ENCODE results near the gene KLHL3.

Gene KLHL3

DNA sequence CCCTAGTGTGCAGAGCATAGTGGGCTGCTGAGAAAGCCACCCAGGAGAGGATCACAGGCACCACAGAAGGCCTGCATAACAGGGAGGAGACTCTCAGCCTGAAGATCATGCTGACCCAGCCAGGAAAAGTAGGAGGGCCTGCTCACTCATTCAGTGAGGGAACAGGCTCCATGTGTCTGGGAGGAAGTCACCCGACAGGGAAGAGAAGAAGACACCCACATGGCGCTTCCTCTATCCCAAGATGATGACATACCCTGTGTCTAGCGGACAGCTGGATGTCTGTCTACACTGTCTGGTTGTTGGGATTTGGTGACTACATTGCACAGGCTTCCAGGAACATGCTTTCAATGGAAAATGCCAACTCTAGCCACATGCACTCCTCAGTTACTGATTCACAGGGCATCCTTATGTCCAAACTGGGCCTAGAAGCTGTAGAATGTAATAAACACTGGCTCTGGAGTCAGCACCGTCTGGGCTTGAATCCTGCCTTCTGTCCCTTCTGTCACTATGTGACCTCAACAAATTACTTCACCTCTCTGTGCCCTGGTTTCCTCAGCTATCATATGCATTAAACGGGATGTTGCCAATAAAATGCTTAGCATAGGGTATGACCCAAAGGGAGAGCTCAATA is 47.6 kb downstream of the KLHL3 start:
- ATAC-seq (ENCODE audit: low read depth) (no peak), DNase-seq (ENCODE audit: low spot score) (no peak)
- no peaks in the 10 kb centered on the region for H3K4me1 ChIP-seq (ENCODE audit: insufficient read depth, poor library complexity, severe bottlenecking)
- H3K27me3 ChIP-seq (ENCODE audit: insufficient read depth, poor library complexity, severe bottlenecking): no peaks in the 10 kb centered on the region
- H3K9me3 ChIP-seq (ENCODE audit: severe bottlenecking): no peaks in the 10 kb centered on the region
- no peaks in the 10 kb centered on the region for H3K36me3 ChIP-seq (ENCODE audit: low read depth)
- no peak overlapping the region for H3K27ac ChIP-seq (ENCODE audit: poor library complexity, severe bottlenecking)
- no peak overlapping the region for H3K4me3 ChIP-seq (ENCODE audit: severe bottlenecking)
- TF ChIP-seq, protein P1, sequence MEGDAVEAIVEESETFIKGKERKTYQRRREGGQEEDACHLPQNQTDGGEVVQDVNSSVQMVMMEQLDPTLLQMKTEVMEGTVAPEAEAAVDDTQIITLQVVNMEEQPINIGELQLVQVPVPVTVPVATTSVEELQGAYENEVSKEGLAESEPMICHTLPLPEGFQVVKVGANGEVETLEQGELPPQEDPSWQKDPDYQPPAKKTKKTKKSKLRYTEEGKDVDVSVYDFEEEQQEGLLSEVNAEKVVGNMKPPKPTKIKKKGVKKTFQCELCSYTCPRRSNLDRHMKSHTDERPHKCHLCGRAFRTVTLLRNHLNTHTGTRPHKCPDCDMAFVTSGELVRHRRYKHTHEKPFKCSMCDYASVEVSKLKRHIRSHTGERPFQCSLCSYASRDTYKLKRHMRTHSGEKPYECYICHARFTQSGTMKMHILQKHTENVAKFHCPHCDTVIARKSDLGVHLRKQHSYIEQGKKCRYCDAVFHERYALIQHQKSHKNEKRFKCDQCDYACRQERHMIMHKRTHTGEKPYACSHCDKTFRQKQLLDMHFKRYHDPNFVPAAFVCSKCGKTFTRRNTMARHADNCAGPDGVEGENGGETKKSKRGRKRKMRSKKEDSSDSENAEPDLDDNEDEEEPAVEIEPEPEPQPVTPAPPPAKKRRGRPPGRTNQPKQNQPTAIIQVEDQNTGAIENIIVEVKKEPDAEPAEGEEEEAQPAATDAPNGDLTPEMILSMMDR (IDR thresholded peaks at IDR 0.05; ENCODE audit: poor library complexity, severe bottlenecking): no peak

DNA sequence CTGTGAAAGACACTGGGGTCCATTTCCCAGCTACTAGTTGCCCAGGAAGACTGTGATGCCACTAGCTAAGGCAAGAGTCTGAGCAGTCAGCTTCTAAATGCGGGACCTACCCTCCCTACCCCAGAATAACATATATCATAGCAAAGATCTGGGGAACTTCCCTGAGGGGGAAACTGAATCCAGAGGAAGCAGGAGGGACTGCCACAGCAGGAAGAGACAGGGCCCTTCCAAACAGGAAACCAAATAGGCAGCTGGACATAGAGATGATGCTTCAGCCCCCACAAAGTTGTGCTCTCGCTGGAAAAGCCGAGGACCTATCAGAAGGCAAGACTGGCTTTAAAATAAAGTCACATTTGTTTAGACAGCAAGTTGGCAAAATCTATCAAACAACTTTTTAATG is 51.1 kb downstream of the KLHL3 start:
- TF ChIP-seq, protein P1 (IDR thresholded peaks at IDR 0.05; ENCODE audit: poor library complexity, severe bottlenecking): no peak
- no peaks in the 10 kb centered on the region for H3K4me1 ChIP-seq (ENCODE audit: insufficient read depth, poor library complexity, severe bottlenecking)
- H3K9me3 ChIP-seq (ENCODE audit: severe bottlenecking): no peaks in the 10 kb centered on the region
- no peak overlapping the region for H3K27ac ChIP-seq (ENCODE audit: poor library complexity, severe bottlenecking)
- no peak for DNase-seq (ENCODE audit: low spot score)
- ATAC-seq (ENCODE audit: low read depth): no peak
- no peak overlapping the region for H3K4me3 ChIP-seq (ENCODE audit: severe bottlenecking)
- H3K27me3 ChIP-seq (ENCODE audit: insufficient read depth, poor library complexity, severe bottlenecking): no peaks in the 10 kb centered on the region
- no peaks in the 10 kb centered on the region for H3K36me3 ChIP-seq (ENCODE audit: low read depth)

DNA sequence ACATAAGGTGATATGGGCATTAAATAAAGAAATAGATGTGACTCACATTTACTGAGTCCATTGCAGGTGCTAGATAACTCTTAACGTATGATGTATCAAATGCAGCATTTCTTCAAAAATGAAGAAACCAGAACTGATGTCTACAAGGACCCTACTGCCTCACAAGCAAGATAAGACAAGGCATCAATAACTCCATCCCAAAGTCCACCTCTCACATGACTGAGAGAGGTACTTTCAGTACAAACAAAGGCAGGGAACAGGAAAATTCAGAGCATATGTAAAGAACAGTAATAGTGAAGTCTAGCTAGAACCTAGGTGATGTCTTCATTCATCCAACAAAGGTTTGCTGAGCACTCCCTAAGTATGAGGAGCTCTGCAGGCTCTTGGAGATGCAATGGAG is 54.7 kb downstream of the KLHL3 start:
- Histone ChIP-seq H3K36me3 (ENCODE audit: low read depth) (no peaks in the 10 kb centered on the region), H3K27ac (ENCODE audit: poor library complexity, severe bottlenecking) (no peak overlapping the region), H3K4me1 (ENCODE audit: insufficient read depth, poor library complexity, severe bottlenecking) (no peaks in the 10 kb centered on the region), H3K27me3 (ENCODE audit: insufficient read depth, poor library complexity, severe bottlenecking) (no peaks in the 10 kb centered on the region), H3K4me3 (ENCODE audit: severe bottlenecking) (no peak overlapping the region), H3K9me3 (ENCODE audit: severe bottlenecking) (no peaks in the 10 kb centered on the region)
- TF ChIP-seq, protein P1 (IDR thresholded peaks at IDR 0.05; ENCODE audit: poor library complexity, severe bottlenecking): no peak
- DNase-seq (ENCODE audit: low spot score) (no peak), ATAC-seq (ENCODE audit: low read depth) (no peak)

DNA sequence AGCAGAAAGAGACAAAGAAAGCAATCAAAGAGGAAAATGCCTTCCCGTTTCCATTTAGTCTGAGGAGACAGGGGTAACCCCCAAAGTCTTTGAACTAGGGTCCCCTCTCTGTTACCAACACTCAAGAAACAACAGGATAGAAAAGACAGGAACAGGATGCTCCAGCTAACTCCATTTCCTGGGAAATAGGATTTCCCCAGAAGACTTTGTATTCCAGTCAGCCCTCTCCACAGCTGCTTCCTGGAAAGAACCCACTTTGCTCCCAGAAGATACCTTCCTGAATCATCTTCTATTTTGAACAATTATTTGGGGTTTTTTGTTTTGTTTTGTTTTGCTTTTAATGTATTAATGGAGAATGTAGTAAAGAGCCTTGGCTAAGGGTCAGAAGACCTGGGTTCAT is 56.0 kb downstream of the KLHL3 start:
- H3K9me3 ChIP-seq (ENCODE audit: severe bottlenecking): no peaks in the 10 kb centered on the region
- H3K4me3 ChIP-seq (ENCODE audit: severe bottlenecking): no peak overlapping the region
- H3K27ac ChIP-seq (ENCODE audit: poor library complexity, severe bottlenecking): no peak overlapping the region
- ATAC-seq (ENCODE audit: low read depth) (no peak), DNase-seq (ENCODE audit: low spot score) (no peak)
- H3K27me3 ChIP-seq (ENCODE audit: insufficient read depth, poor library complexity, severe bottlenecking): no peaks in the 10 kb centered on the region
- H3K4me1 ChIP-seq (ENCODE audit: insufficient read depth, poor library complexity, severe bottlenecking): no peaks in the 10 kb centered on the region
- TF ChIP-seq, protein P1 (IDR thresholded peaks at IDR 0.05; ENCODE audit: poor library complexity, severe bottlenecking): no peak
- no peaks in the 10 kb centered on the region for H3K36me3 ChIP-seq (ENCODE audit: low read depth)

DNA sequence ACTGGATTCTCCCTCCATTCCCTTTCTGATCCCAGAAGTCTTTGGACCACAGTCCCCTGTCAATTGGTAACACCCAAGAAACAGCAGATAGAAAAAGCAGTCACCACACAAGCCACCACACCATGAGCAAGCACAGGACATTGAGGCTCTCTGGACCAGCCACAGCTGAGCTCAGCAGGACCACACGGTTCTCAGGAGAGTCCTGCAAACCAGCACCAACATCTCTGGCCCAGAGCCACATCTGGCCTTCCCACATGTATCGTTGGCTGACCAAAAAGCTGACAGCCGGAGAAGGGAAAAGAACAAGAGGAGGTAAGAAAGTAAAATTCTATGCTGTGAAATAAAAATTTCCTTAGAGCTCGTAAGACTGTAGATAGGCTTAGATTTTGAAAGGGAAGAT is 56.7 kb downstream of the KLHL3 start:
- H3K9me3 ChIP-seq (ENCODE audit: severe bottlenecking): no peaks in the 10 kb centered on the region
- no peak for DNase-seq (ENCODE audit: low spot score)
- H3K27ac ChIP-seq (ENCODE audit: poor library complexity, severe bottlenecking): no peak overlapping the region
- TF ChIP-seq, protein P1 (IDR thresholded peaks at IDR 0.05; ENCODE audit: poor library complexity, severe bottlenecking): no peak
- no peaks in the 10 kb centered on the region for H3K36me3 ChIP-seq (ENCODE audit: low read depth)
- no peak overlapping the region for H3K4me3 ChIP-seq (ENCODE audit: severe bottlenecking)
- no peaks in the 10 kb centered on the region for H3K27me3 ChIP-seq (ENCODE audit: insufficient read depth, poor library complexity, severe bottlenecking)
- H3K4me1 ChIP-seq (ENCODE audit: insufficient read depth, poor library complexity, severe bottlenecking): no peaks in the 10 kb centered on the region
- ATAC-seq (ENCODE audit: low read depth): no peak
